NCI-H1694 treated with DMSO at 0.1 percent for 48 hours (cell line): ENCODE results near the gene ZNF227.
"Not testable (repeated sequence)": the region's sequence is repeated elsewhere in the genome, so short reads cannot be mapped to it uniquely, and the experiment has no call there.

Source experiments
- DNase-seq: peaks from one replicate; lab custom pipeline; 2025; lab: John Stamatoyannopoulos, UW

The ZNF227 gene

DNA sequence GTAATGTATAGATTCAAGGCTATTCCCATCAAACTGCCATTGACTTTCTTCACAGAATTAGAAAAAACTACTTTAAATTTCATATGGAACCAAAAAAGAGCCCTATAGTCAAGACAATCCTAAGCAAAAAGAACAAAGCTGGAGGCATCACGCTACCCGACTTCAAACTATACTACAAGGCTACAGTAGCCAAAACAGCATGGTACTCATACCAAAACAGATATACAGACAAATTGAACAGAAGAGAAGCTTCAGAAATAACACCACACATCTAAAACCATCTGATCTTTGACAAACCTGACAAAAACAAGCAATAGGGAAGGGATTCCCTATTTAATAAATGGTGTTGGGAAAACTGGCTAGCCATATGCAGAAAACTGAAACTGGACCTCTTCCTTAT is 40.0 kb downstream of the ZNF227 start:
- DNase-seq: not testable (repeated sequence)

DNA sequence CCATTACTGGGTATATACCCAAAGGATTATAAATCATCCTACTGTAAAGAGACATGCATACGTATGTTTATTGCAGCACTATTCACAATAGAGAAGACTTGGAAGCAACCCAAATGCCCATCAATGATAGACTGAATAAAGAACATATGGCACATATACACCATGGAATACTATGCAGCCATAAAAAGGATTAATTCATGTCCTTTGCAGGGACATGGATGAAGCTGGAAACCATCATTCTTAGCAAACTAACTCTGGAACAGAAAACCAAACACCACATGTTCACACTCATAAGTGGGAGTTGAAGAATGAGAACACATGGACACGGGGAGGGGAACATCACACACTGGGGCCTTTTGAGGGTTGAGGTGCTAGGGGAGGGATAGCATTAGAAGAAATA is 41.1 kb downstream of the ZNF227 start:
- not testable (repeated sequence) for DNase-seq

DNA sequence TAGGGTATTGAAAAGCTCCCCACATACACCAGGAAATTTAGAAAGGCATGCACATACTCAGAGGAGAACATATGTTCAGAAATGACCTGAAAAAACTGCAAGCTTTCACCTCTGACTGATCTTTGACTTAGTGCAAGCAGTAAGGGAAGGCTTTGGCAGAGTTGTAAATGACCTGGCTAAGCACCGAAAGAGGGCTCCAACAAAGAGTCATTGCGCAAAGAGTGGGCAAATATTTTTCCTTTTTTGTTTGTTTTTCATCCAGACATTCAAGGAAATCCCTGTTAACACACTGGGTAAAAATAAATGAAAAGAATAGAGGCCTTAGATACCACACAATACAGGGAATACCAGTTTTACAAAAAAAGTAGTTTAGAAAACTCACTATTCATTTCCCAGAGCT is 42.2 kb downstream of the ZNF227 start:
- DNase-seq: no peak

DNA sequence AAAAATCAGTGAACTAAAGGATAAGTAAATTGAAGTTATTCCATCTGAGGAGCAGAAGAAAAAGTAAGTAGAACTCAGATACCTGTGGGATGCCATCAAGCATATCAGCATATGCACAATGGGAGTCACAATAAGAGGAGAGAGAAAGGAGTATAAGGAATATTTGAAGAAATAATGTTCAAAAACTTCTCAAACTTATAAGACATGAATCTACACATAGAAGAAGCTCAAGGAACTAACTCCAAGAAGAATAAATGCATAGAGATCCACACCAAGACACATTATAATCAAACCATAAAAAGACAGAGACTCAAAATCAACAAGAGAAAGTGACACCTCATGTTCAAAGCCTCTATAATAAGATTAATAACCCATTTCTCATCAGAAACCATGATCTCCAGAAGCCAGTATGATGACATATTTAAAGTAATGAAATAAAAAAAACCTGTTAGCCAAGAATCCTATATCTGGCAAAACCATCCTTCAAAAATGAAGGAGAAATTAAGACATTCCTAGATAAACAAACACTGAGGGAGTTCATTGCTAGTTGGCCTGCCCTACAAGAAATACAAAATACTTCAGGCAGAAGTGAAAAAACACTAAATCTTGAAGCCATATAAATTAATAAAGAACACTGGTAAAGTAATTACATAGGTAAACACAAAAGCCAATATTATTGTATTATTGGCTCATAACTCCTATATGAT is 43.5 kb downstream of the ZNF227 start:
- DNase-seq: no peak

DNA sequence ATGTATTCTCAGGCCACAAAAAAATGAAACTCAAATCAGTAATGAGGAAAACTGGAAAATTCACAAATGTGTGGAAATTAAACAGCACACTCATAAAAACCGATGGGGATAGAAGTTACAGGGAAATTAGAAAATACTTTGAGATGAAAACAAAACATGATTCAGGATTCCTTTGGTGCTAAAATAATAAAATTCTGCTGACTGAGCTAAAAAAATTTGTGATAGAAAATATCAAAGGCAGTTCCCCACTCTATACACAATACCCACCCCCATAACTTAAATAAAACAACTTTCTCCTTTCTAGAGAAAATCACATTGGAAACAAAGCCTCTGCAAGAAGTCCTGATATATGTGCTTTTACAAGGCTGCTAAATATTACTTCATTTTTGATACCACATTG is 45.8 kb downstream of the ZNF227 start:
- DNase-seq: no peak

DNA sequence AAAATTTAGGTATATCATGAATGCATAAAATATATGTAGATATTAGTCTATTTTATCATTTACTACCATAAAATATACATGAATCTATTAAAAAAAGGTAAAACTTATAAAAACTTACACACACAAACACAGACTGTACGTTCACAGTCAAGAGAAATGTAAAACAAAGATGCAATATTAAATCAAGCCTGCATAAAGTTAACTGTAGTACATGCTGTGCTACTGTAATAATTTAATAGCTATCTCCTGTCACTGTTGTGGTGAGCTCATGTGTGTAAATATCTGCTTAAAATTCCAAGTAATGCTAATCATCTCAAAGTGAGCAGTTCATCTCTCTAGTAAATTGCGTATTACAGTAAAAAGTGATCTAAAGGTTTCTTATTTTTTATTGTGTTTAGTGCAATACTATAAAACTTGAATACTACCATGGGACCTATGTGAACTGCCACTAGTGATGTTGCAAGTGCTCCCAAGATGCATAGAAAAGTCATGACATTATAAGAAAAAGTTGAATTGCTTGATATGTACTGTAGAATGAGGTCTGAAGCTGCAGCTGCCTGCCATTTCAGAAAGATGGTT is 46.6 kb downstream of the ZNF227 start:
- DNase-seq: no peak

DNA sequence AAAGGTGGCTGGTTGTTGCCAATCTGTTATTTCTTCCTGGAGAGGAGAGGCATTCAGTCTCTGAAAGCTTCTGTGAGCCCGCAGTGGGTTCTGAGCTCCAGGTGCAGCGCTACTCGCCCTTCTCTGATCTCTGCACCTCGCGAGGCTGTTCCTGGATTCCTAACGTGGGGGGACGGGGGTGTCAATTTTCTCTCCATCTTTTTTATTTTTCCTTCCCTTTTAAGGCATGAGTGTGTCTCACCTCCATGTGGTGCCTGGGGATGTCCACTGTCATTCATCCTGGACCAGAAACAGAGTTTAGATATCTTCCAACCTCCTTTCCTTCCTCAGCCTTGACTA is 48.0 kb downstream of the ZNF227 start:
- DNase-seq: no peak

DNA sequence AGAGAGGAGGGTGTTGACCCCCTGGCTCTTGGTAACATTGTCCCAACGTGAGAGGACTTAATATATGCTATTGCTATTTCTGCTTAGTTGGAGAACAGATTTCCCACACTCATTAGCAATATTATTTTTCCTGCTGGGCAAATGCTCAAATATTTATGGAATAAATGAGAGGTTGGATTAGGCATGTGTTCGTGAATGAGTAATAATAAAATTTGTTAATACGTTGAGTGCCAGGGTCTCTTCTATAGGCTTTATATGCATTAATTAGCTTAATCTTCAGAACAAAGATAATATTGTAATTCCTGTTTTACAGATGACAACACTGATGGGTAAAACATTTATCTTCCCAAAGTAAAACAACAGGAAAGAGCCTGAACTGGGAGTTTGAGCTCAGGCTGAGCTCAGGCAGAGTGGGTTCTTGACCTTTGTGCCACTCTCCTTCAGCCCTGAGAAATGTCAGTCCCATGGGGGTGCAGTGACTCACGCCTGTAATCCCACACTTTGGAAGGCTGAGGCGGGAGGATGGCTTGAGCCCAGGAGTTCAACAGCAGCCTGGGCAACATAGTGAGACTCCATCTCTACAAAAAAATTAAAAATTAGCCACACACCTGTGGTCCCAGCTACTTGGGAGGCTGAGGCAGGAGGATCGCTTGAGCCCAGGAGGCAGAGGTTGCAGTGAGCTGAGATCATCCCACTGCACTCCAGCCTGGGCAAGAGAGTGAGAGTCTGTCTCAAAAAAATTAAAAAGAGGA is 48.5 kb downstream of the ZNF227 start:
- DNase-seq: no peak

DNA sequence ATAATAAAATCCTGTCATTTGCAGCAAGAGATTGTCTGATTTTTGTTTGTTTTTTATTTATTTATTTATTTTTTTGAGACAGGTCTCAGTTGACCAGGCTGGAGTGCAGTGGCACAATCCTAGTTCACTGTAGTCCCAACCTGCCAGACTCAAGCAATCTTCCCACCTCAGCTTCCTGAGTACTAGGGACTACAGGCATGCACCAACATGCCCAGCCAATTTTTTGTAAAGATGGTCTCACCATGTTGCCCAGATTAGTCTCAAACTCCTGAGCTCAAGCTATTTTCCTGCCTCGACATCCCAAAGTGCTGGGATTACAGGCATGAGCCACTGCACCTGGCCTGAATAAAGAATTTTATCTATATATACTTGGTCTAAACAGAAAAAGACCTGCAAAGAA is 65.0 kb downstream of the ZNF227 start:
- DNase-seq: no peak

DNA sequence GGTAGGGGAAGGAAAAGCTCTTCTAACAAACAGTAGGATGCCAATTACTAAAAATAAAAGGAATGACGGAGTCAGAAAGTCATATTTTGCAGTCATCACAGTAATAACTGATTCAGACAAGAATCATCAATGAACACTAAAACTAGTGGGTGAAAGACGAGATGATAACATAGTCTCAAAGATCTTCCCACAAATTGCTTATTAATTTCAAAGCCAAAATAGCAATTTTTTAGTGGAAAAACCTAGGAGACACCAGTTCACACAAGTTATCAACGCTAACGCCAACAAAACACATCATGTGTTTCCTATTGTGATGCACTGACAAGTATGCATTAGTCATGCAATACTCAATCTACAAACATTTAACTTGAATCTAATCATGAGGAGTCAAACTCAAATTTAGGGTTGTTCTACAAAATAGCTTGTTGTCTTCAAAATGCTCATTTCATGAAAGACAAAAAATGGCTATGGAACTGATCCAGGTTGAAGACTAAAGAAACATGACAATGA is 65.9 kb downstream of the ZNF227 start:
- DNase-seq: no peak

DNA sequence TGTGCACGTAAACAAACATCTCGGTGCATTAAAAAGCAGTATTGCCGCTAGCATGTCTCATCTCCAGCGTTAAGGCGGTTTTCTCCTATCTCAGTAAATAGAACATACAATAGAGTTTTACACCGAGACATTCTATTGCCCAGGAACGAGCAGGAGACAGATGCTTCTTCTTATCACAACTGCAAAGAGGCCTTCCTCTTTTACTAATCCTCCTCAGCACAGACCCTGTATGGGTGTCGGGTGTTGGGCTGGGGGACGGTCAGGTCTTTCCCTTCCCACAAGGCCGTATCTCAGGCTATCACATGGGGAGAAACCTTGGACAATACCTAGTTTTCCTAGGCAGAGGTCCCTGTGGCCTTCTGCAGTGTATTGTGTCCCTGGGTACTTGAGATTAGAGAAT is 68.6 kb downstream of the ZNF227 start:
- DNase-seq: no peak

DNA sequence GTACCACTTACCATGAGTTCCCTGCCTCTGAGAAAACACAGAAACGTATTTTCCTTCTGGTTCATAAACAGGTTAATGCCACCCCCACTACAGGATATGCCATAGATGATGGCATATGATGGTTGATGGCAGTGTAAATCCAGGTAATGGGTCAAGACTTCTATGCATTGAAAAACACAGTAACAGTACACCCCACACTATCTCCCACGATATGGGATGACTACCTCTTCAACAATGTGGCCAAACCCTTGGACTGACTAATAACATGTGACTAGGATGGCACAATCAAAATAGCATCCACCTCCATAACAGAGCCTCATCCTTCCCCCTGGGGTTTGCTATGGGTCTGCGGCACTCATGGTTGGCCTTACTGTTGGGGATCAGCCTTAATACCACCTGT is 70.5 kb downstream of the ZNF227 start:
- no peak for DNase-seq

DNA sequence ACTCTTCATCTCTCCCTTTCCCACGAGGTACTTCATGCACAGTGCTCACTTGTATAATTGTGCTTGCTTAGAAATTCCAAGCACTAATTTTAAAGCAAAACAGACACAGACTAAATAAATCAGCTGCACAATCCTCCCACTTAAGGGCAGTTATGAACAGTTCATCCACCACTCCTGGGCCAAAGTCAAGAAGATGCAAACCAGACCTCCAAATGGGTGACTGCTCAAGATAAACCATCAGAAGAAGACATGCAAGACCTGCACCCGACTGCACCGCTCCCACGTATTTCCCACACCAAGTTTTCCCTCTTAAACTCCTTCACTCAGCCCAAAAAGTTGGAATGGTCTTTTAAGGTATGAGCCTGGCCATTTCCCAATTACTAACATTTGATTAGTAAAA is 72.6 kb downstream of the ZNF227 start:
- DNase-seq: no peak
